Retina (tissue), 1 donor: Measurements from ENCODE around the gene KRAS.
"Not testable (repeated sequence)": the region's sequence is repeated elsewhere in the genome, so short reads cannot be mapped to it uniquely, and the experiment has no call there.

Source experiments
- DNase-seq: peaks from one replicate; pipeline ENCODE4 v3.0.0-alpha.2; 2016

Gene KRAS

GRCh38 chr12:25250744-25251730, at the start of gene KRAS:
TSS of gene KRAS (minus strand) at chr12:25250929.
- DNase-seq, result peak; percentile 96

- DNase-seq, result no peak
Measured at GRCh38 chr12:25296381-25296780, 45.7 kb upstream of the KRAS start.

- no peak for DNase-seq
Measured at GRCh38 chr12:25295361-25295760, 44.6 kb upstream of the KRAS start.

- DNase-seq, result no peak
Measured at GRCh38 chr12:25293653-25294052, 42.9 kb upstream of the KRAS start.

- DNase-seq, result not testable (repeated sequence)
Measured at GRCh38 chr12:25292810-25293221, 42.1 kb upstream of the KRAS start.

- no peak for DNase-seq
Measured at GRCh38 chr12:25287610-25288009, 36.9 kb upstream of the KRAS start.

- DNase-seq, result no peak
Measured at GRCh38 chr12:25286837-25287236, 36.1 kb upstream of the KRAS start.

- no peak for DNase-seq
Measured at GRCh38 chr12:25284024-25284423, 33.3 kb upstream of the KRAS start.

GRCh38 chr12:25283006-25283405, 32.3 kb upstream of the KRAS start:
- DNase-seq, result no peak

- no peak for DNase-seq
Measured at GRCh38 chr12:25280082-25280481, 29.4 kb upstream of the KRAS start.

- DNase-seq, result no peak
Measured at GRCh38 chr12:25278269-25278668, 27.5 kb upstream of the KRAS start.

- DNase-seq, result no peak
Measured at GRCh38 chr12:25276199-25276937, 25.6 kb upstream of the KRAS start.

GRCh38 chr12:25271486-25272098, 20.9 kb upstream of the KRAS start:
- no peak for DNase-seq

- no peak for DNase-seq
Measured at GRCh38 chr12:25269701-25270100, 19.0 kb upstream of the KRAS start.

- no peak for DNase-seq
Measured at GRCh38 chr12:25266497-25266896, 15.8 kb upstream of the KRAS start.

- no peak for DNase-seq
Measured at GRCh38 chr12:25264862-25265261, 14.1 kb upstream of the KRAS start.

- DNase-seq, result no peak
Measured at GRCh38 chr12:25264114-25264513, 13.4 kb upstream of the KRAS start.

- no peak for DNase-seq
Measured at GRCh38 chr12:25263594-25263993, 12.9 kb upstream of the KRAS start.

- DNase-seq, result no peak
Measured at GRCh38 chr12:25262389-25263074, 11.8 kb upstream of the KRAS start.

- DNase-seq, result no peak
Measured at GRCh38 chr12:25257590-25258324, 7.0 kb upstream of the KRAS start.

GRCh38 chr12:25256826-25257225, 6.1 kb upstream of the KRAS start:
- no peak for DNase-seq

- DNase-seq, result no peak
Measured at GRCh38 chr12:25256005-25256404, 5.3 kb upstream of the KRAS start.
